Measurements from ENCODE around the gene DNER. TPM values are rescaled to one million over a fixed set of nuclear protein-coding genes. Genes with fewer than 3 reads are reported as not detected.
"Not testable (repeated sequence)": the region's sequence is repeated elsewhere in the genome, so short reads cannot be mapped to it uniquely, and the experiment has no call there.

Gene DNER
- total RNA-seq, 1 donor from 2014 or later, result not detected

DNA sequence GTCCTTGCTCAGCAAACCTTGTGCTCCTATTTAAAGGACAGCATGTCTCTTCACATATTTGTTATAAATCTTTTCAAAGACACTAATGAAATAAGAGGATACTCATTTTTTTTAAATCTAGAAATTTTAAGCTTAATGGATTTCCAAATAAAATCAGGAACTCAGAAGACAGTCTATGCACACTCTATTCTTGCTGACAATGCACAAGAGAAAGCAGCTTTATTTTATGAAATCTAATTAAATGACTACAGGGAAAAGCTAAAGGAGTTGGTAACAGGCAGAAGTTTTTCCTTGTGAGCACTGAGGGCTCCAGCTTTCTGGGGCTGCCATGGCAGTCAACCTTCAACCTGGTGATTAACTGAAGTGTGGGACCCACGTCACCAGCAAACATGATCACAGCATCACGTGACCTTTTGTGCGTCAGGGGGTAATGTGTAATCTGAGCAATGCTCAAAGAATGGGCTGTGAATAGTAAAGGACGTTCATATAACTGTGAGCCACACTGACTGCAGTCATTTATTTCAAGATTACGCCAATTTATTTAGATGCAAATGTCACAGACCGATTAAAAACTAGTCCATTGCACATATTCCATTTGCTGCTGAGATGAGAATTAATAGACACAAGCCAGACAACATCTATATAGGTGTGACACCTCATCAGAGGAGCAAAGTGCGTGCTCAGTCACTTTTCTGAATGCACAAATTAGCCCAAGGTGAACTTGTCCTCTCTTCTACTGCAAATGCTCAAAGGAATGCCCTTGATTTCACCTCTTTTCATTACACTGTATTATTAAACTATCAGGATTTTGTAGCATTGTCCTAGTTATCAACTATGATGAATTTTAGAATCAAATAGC, 11.6 kb upstream of the DNER start:
- intact Hi-C loops (cut with micrococcal nuclease), result no loop called here
- TF ChIP-seq, protein P1, sequence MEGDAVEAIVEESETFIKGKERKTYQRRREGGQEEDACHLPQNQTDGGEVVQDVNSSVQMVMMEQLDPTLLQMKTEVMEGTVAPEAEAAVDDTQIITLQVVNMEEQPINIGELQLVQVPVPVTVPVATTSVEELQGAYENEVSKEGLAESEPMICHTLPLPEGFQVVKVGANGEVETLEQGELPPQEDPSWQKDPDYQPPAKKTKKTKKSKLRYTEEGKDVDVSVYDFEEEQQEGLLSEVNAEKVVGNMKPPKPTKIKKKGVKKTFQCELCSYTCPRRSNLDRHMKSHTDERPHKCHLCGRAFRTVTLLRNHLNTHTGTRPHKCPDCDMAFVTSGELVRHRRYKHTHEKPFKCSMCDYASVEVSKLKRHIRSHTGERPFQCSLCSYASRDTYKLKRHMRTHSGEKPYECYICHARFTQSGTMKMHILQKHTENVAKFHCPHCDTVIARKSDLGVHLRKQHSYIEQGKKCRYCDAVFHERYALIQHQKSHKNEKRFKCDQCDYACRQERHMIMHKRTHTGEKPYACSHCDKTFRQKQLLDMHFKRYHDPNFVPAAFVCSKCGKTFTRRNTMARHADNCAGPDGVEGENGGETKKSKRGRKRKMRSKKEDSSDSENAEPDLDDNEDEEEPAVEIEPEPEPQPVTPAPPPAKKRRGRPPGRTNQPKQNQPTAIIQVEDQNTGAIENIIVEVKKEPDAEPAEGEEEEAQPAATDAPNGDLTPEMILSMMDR (IDR thresholded peaks at IDR 0.05), result no peak
- Mint-ChIP-seq H3K4me1 (no peaks in the 10 kb centered on the region), H3K4me3 (no peak overlapping the region), H3K27ac (no peak overlapping the region), H3K27me3 (peaks cover 15% of the 10 kb centered on the region), H3K36me3 (ENCODE audit: low read depth) (no peaks in the 10 kb centered on the region), H3K9me3 (no peaks in the 10 kb centered on the region)
- ChIA-PET CTCF (no interaction called here), POLR2A (no interaction called here)
- ATAC-seq (ENCODE audit: low read depth) (no peak), DNase-seq (no peak)

DNA sequence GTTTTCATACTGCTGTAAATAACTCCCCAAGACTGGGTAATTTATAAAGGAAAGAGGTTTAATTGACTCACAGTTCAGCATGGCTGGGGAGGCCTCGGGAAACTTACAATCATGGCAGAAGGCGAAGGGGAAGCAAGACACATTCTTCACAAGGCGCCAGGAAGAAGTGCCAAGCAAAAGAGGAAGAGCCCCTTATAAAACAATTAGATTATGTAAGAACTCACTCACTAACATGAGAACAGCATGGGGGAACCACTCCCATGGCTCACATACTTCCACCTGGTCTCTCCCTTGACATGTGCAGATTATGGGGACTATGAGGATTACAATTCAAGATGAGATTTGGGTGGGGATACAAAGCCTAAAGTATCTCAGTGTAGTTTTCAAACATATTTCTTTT, 8.8 kb upstream of the DNER start:
- intact Hi-C loops (cut with micrococcal nuclease); H3K27ac Mint-ChIP-seq; CTCF ChIA-PET; H3K36me3 Mint-ChIP-seq (ENCODE audit: low read depth); H3K4me3 Mint-ChIP-seq; H3K9me3 Mint-ChIP-seq; H3K4me1 Mint-ChIP-seq; ATAC-seq (ENCODE audit: low read depth); POLR2A ChIA-PET; DNase-seq: not testable (repeated sequence)
- H3K27me3 Mint-ChIP-seq, result peaks cover 28% of the 10 kb centered on the region

DNA sequence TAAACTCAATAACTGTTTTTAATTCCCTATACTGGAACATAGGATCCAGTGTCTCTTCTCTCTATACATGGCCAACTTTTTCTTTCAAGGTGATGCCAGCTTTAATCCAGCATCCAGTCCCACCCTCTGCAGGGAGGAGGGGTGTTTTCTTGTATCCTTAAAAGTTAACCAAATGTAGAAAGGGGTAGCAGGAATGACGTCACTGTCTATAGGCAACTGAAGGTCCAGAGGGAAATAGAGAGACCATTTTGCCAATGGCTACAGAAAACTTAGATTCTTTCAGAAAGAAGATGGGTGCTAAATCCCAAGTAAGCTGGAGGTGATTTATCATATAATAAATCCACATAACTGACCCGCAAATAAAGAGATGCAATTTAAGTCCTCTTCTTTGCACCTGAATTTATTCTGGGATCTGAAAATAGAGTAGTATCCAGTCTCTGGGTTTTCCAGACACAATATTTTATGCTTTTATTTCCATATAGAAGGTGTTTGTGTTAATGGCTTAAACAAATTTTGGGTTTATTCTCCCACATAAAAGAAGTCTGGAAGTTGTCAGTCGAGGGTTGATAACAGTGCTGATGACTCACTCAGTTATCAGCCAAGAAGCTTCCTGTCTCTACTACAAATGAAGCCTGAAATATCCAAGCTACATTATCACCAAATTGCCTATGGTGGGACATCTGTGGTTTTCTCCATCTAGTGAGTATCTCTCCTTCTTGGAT, 5.7 kb upstream of the DNER start:
- H3K27ac Mint-ChIP-seq, result no peak overlapping the region
- no peaks in the 10 kb centered on the region for H3K9me3 Mint-ChIP-seq
- no peak overlapping the region for H3K4me3 Mint-ChIP-seq
- ChIA-PET CTCF (no interaction called here), POLR2A (no interaction called here)
- peaks cover 38% of the 10 kb centered on the region for H3K27me3 Mint-ChIP-seq
- no peaks in the 10 kb centered on the region for H3K36me3 Mint-ChIP-seq (ENCODE audit: low read depth)
- DNase-seq, result no peak
- H3K4me1 Mint-ChIP-seq, result peaks cover 9% of the 10 kb centered on the region
- ATAC-seq (ENCODE audit: low read depth), result no peak
- TF ChIP-seq, protein P1 (IDR thresholded peaks at IDR 0.05), result no peak
- intact Hi-C loops (cut with micrococcal nuclease), result loop anchor here (5.0 kb wide), 1 partner anchor 288 kb away; no protein-coding TSS in a partner anchor

DNA sequence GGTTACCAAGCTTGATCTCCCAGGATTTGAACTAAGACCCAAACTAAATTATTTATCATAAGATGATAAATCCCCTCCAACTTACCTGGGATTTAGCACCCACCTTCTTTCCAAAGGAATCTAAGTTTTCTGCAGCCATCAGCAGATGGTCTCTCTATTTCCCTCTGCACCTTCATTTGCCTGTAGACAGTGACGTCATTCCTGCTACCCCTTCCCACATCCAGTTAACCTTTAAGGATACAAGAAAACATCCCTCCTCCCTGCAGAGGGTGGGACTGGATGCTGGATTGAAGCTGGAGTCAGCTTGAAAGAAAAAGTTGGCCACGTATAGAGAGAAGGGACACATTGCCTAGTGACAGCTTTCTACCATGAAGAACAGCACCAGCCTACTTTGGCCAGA, 3.7 kb upstream of the DNER start:
- Mint-ChIP-seq H3K27me3 (peaks cover 35% of the 10 kb centered on the region), H3K27ac (no peak overlapping the region), H3K36me3 (ENCODE audit: low read depth) (no peaks in the 10 kb centered on the region), H3K4me3 (no peak overlapping the region), H3K4me1 (peaks cover 15% of the 10 kb centered on the region), H3K9me3 (no peaks in the 10 kb centered on the region)
- ChIA-PET POLR2A (no interaction called here), CTCF (no interaction called here)
- intact Hi-C loops (cut with micrococcal nuclease), result loop anchor here (5.0 kb wide), 1 partner anchor 286 kb away; no protein-coding TSS in a partner anchor
- DNase-seq (no peak), ATAC-seq (ENCODE audit: low read depth) (no peak)
- TF ChIP-seq, protein P1 (IDR thresholded peaks at IDR 0.05), result no peak

DNA sequence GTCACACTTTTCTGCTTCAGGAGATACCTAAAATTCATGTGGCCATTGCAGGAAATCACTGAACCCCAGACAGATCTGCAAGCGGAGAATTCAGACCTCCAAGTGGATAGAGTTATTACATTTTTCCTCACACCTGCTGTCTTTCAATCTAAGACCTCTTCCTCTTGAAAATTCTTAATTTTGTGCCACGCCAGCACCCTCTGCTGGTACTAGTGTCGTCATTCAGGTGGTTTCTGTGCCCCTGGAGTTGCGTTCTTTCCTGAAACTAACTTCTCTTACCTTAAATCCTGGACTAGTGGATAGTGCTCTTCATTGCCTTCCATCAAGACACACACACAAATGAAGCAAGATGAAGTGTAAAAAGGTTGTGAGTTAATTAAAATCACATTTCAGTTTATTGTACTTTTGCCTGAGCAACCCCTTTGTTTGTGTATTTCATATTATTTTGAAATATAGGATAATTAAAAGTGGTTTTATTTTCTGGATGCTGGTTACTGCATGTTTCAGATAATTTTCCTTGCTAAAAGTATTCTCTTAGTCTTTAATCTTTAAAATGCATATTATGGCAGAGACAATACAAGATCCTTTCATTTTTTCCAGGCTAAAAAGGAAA, 1.6 kb upstream of the DNER start:
- Mint-ChIP-seq H3K36me3 (ENCODE audit: low read depth) (no peaks in the 10 kb centered on the region), H3K4me1 (peaks cover 18% of the 10 kb centered on the region), H3K9me3 (no peaks in the 10 kb centered on the region), H3K4me3 (peak overlapping the region; percentile 21), H3K27me3 (peaks cover 53% of the 10 kb centered on the region), H3K27ac (no peak overlapping the region)
- ChIA-PET CTCF (interaction anchor here (1.0 kb wide), 1 partner anchor 1826 kb away, joined by 3 read pairs; no protein-coding TSS in a partner anchor), POLR2A (no interaction called here)
- TF ChIP-seq, protein P1 (IDR thresholded peaks at IDR 0.05), result no peak
- ATAC-seq (ENCODE audit: low read depth) (no peak), DNase-seq (no peak)
- intact Hi-C loops (cut with micrococcal nuclease), result loop anchor here (5.0 kb wide), 1 partner anchor 284 kb away; no protein-coding TSS in a partner anchor
